ENCODE data around the gene INTS15. TPM values are rescaled to one million over a fixed set of nuclear protein-coding genes. Genes with fewer than 3 reads are reported as not detected.
A peak's percentile ranks its signal among the peaks of the same experiment; 100 is the strongest.

Gene INTS15
- total RNA-seq, 1 experiment from 2014 or later = 24.3 TPM

DNA sequence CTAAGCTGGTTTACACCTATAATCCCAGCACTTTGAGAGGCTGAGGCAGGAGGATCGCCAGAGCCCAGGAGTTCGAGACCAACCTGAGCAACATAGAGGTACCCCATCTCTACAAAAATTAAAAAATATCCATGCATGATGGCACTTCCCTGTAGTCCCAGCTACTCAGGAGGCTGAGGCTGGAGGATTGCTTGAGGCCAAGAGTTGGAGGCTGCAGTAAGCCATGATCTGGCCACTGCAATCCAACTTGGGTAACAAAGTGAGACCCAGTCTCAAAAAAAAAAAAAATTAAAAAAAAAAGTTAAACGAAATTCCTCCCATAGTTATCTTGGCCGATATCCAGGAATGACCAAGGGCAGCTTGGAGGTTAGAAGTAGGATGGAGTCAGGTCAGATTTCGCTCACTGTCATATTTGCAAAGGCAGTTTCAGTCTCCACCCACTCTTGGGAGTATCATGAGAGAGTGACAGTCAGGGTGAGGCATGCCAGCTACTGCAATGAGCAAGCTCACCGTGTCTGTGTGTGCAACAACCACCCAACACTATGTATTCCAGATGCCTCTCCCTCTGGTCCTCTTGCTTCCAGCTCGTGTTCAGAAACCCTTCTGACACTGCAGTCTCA, 18.6 kb upstream of the INTS15 start (continued):
- no peak for TF ChIP-seq YY1 (IDR thresholded peaks at IDR 0.05; ENCODE audit: extremely low read depth, insufficient replicate concordance, low read depth, low read length)
- no peak for TF ChIP-seq TCF7L2 (IDR thresholded peaks at IDR 0.05; ENCODE audit: borderline replicate concordance, extremely low read depth, insufficient read depth, insufficient read length)

DNA sequence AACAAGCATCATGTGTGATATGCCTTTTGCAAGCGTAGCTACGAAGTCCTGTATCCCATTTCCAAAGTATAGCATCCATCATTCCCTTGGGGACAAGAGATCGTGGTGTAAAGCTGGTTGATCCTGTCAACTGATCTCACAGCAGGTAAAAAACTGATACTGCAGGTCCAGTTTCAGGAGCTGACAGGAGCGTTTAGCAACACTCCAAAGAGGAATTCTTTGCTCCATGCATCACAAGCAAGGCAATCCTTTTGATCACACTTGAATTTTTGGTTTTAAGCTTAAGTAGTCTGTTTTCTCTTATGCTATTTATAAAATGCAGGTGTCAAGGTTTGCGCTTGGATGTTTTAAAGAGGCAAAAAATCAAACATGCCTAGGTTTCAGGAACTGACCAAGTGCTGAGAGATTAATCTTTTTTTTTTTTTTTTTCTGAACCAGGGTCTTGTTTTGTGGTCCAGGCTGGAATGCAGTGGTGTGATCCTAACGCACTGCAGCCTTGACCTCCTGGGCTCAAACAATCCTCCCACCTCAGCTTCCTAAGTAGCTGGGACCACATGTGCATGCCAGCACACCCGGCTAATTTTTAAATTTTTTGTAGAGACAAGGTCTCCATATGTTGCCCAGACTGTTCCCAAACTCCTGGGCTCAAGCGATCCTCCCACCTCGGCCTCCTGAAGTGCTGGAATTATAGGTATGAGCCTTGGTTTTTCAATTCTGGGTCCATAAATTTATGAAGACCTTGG, 14.4 kb upstream of the INTS15 start:
- Histone ChIP-seq H3K4me2 (ENCODE audit: low read length) (peak overlapping the region; percentile 96), H2AFZ (ENCODE audit: low read depth, low read length, poor library complexity, severe bottlenecking) (no peak overlapping the region), H3K9me3 (ENCODE audit: control insufficient read depth in 1 of 2, insufficient read depth in 1 of 2, low read depth in 1 of 2, low read length in 2 of 2) (no peaks in the 10 kb centered on the region), H3K27me3 (ENCODE audit: insufficient read depth, low read length) (no peaks in the 10 kb centered on the region), H3K4me3 (replicated peaks in 1 of 2; ENCODE audit: low read depth in 1 of 2, low read length in 2 of 2) (peak overlapping the region in 1 of 2 experiments; percentile 69; a peak in 2 of 4 replicates), H3K79me2 (ENCODE audit: insufficient read depth, low read length) (peaks cover 22% of the 10 kb centered on the region; the same call in 1 of the 2 replicates), H4K20me1 (ENCODE audit: insufficient read depth) (no peaks in the 10 kb centered on the region), H3K9me2 (ENCODE audit: insufficient read depth) (no peaks in the 10 kb centered on the region), H3K36me3 (ENCODE audit: control insufficient read depth in 1 of 2, insufficient read depth in 2 of 2, low read length in 2 of 2) (peaks cover 0 to 1% of the 10 kb centered on the region in 2 experiments; a peak in 2 of 4 replicates), H3K27ac (ENCODE audit: low read depth, low read length) (no peak overlapping the region), H3K4me1 (ENCODE audit: control insufficient read depth in 1 of 2, insufficient read depth in 2 of 2, low read length in 2 of 2) (peaks cover 11 to 23% of the 10 kb centered on the region in 2 experiments), H3K9ac (ENCODE audit: low read length) (peak overlapping the region; percentile 82)
- TF ChIP-seq CEBPB (IDR thresholded peaks at IDR 0.05; ENCODE audit: low read depth) (no peak), FOSL1 (IDR thresholded peaks at IDR 0.05; ENCODE audit: low read depth) (no peak), YY1 (IDR thresholded peaks at IDR 0.05; ENCODE audit: extremely low read depth, insufficient replicate concordance, low read depth, low read length) (no peak), SP1 (IDR thresholded peaks at IDR 0.05; ENCODE audit: low read depth) (no peak)
- TF ChIP-seq, protein P1, sequence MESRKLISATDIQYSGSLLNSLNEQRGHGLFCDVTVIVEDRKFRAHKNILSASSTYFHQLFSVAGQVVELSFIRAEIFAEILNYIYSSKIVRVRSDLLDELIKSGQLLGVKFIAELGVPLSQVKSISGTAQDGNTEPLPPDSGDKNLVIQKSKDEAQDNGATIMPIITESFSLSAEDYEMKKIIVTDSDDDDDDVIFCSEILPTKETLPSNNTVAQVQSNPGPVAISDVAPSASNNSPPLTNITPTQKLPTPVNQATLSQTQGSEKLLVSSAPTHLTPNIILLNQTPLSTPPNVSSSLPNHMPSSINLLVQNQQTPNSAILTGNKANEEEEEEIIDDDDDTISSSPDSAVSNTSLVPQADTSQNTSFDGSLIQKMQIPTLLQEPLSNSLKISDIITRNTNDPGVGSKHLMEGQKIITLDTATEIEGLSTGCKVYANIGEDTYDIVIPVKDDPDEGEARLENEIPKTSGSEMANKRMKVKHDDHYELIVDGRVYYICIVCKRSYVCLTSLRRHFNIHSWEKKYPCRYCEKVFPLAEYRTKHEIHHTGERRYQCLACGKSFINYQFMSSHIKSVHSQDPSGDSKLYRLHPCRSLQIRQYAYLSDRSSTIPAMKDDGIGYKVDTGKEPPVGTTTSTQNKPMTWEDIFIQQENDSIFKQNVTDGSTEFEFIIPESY (IDR thresholded peaks at IDR 0.05; ENCODE audit: extremely low read depth, insufficient replicate concordance, low read length) = no peak
- TF ChIP-seq, protein P2, sequence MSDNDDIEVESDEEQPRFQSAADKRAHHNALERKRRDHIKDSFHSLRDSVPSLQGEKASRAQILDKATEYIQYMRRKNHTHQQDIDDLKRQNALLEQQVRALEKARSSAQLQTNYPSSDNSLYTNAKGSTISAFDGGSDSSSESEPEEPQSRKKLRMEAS (IDR thresholded peaks at IDR 0.05) = no peak
- CTCF ChIA-PET = interaction anchor here (1.1 to 2.6 kb wide), 4 partner anchors 15 to 60 kb away, joined by 3 to 12 read pairs (median 4); partner anchors contain the start of gene INTS15
- RAD21 ChIA-PET (ENCODE audit: low non-redundant PET in 1 of 2, low total read pairs in 2 of 2, uncharacterized antibody in 2 of 2, unreplicated experiment in 2 of 2) = no interaction called here
- POLR2A ChIA-PET = interaction anchor here (0.7 kb wide), 1 partner anchor 190 kb away, joined by 6 read pairs; no protein-coding TSS in a partner anchor
- intact Hi-C loops (cut with micrococcal nuclease) = no loop called here
- DNase-seq (ENCODE audit: low read depth, low spot score) = no peak
- ATAC-seq = no peak
- BruUV-seq (replicated peaks) = no TSS peak

Data from HCT116 (cell line).